ENCODE results near the gene NT5DC1.

GRCh38 chr6:116057766-116058165 lies 42.9 kb upstream of the NT5DC1 start:
- no peak for TF ChIP-seq CTCF (IDR thresholded peaks at IDR 0.05)
- no peak for TF ChIP-seq POLR2A (IDR thresholded peaks at IDR 0.05)
